HG02852 (cell line): ENCODE measurements around the gene TTC22.

ENCODE experiments used
- ATAC-seq: cut with Tn5 transposase; IDR thresholded peaks from one replicate; pipeline ENCODE4 v1.9.1; 2021; ENCODE audit warnings: mild to moderate bottlenecking, moderate library complexity; ENCODE audit not compliant: unreplicated experiment

Gene TTC22

DNA sequence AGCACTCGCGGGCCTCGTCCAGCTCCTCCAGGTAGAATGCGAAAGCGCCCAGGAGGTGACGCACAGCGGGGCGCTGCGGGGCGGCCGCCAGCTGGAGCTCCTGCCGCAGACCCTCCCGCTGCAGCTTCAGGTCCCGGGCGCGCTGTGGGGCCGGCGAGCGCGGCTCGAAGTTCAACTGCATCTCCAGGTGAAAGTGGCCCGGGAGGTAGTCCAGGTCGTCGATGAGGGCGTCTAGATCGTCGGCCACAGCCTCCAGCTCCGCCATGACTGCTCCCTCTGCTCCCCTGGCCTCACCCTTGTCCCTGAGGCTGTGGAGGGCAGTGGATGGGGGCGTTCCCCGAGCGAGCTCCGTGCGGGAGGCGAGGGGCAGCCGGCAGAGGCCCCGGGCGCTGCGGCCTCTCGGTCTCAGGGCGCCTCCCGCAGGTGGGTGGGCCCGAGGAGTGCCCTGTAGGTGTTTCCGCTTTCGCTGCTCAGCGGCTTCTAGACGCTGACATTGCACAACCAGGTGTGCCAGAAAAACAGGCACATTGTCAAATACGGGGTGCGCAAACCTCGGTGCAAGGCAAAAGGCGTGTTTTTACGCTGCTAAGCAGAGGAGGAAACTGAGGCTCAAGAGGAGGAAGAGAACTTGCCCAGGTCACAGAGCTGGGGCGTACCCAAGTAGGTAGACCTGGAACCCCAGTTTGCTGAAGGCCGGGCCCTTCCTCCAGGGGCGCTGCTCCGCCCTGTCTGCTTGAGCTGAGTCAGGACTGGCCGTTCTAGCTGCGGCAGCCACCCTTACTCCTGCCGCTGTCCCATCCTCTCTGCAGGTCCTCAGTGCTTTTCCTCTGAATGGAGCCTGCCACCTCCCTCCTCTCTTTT, at the start of gene TTC22:
Gene TTC22 (minus strand): TSS at position 425 of the 861 bp plus-strand sequence. CDS start 160 bp downstream, at position 265.
- ATAC-seq = peak; percentile 74

GRCh38 chr1:54850737-54851136, 49.6 kb upstream of the TTC22 start:
- ATAC-seq = no peak

DNA sequence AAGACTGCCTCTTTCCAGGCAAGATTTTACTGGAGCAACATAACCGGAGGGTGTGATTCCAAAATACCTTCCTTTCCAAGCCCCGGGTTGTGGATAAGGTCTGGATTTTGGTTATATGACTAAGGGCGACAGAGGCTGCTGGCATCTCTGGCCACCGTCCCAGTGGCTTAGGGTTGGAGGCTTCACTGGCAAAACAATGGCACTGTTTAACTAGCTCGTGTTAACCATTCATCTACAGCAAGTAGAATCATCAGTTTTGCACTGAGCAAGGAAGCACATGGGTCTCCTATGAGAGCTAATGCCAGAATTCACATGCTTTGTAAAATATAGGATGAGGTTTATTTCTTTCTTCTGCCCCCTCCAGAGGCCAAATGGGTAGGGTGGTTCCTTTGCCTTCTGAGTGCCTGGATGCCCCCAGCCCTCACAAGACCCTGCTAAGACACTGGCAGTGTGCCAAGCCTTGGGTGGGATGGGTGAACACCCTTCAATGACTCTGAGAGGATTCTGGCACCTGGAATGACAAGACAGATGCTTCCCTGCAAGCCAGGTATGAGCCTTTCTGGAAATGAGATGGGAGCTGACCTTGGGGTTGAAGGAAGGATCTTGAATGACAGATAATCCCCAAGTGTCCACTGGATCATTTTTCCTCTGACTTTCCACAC, 49.1 kb upstream of the TTC22 start:
- no peak for ATAC-seq

GRCh38 chr1:54849219-54850068, 48.3 kb upstream of the TTC22 start:
- no peak for ATAC-seq

DNA sequence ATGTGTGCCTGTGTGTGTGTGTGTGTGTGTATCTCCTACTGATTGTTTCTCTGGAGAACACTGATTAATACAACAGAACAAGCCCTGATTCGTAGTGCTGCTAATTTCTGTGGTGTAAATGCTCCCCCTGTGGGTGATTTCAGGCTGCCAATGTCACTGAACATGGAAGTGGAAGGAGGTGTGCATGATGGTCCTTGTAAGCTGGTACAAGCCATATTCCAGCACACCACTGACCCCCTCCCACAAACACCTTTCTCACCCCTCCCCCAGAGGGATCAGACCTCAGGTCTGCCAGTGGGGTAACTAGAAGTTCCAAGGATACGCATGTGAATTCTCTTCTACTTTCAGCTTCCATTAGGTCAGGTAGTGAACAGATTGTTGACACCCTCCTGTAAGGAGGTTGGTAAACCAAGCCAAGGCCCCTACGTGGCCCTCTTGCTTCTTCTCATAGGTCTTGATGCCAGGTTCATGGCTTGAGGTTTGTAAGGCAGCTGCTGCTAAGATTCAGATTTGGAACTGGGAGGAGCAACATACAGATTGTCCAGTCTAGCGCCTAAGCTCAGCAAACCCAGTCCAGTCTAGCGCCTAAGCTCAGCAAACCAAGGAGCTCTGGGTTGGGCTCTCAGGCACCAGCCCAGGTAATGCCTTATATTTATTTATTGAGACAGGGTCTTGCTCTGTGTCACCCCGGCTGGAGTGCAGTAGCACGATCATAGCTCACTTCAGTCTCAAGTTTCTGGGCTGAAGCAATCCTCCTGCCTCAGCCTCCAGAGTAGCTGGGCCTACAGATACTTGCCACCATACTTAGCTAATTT, 47.2 kb upstream of the TTC22 start:
- no peak for ATAC-seq

DNA sequence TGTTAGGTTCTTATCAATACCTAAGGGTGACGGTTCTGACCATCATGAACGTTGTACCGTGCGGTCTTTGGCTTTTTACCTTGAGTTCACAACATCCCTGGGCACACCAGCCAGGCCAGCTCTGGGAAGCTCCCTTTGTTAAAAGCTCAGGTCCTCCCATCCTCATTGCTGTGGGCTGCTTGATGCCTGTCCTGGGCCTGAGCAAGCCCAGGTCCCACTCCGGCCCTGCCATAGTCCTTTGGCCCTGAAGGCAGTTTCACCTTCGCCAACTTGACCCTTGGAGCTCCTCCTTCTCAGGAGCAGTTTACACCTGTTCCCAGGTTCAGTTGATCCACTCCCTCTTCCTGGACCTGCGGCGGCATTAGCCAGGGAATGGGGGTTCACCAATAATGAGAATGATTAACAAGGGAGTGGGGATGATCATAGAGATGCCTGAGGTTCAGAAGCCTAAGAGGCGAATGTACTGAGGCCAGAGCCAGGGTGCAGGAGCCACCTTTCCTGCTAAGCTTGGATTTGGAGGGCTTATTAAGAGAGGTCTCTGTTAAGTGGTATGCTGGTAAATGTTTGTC, 45.7 kb upstream of the TTC22 start:
- ATAC-seq = no peak

GRCh38 chr1:54846301-54846700, 45.2 kb upstream of the TTC22 start:
- ATAC-seq = no peak

DNA sequence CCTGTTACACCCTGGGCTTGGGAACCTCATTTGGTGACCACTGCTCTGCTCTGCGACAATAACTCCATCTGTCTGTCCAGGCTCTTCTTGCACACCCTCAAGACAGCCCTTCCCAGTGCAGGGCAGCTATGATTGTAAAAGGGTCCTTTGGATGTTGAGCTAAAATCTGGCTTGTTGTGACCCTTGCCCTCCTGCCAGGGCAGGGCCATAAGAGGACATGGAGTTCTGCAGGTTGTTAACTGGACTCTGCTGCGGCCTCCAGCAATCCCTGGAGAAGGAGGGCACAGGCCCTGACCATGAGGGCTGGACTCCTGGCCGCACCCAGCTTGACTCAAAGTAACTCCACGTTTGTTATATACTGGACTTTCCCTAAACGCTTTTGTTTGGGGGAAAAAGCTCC, 44.6 kb upstream of the TTC22 start:
- no peak for ATAC-seq

DNA sequence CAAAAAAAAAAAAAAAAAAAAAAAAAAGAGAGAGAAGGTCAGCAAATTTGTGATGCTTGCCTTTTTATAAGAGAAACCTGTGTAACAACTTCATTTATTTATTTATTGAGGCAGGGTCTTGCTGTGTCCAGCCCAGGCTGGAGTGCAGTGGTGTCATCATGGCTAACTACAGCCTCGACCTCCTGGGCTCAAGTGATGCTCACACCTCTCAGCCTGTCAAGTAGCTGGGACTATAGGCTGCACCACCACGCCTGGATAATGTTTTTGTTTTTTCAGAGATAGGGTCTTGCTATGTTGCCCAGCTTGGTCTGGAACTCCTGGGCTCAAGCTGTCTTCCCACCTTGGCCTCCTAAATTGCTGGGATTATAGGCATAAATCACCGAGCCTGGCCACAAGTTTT, 43.4 kb upstream of the TTC22 start:
- ATAC-seq = no peak

GRCh38 chr1:54843449-54843848, 42.3 kb upstream of the TTC22 start:
- ATAC-seq = no peak

- ATAC-seq = no peak
These were observed 41.8 kb upstream of the TTC22 start for GRCh38 chr1:54842963-54843362.

DNA sequence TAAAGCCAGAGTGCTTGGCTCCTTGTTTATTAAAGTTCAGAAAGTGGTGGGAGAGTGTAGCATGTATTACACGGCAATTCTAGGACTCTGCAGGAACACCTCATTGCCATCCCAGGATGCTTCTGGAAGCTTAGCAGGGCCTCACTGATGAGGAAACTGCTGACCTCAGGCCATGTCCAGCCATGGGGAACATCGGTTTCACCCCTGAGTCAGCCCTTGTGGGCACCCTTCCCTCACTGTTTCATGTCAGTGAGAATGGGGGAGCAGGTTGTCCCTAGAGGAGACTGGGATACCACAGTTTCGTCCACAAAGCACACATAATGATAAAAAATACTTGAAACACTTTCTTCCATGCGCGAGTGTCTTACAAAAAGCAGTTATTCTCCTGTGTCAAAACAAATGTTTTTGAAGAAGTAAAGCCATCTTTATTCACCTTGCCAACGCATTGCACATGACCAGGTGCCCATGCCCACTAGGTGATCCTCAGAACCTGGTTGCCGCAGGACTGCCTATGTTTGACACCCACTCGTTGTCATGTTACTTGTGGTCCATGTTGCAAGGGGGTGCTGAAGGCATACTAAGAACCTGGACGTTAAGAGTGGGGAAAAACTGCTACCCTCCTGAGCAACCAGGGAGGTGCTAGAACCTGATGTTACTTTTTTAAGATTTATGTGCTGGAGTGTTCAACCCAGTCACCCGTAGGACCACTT, 41.2 kb upstream of the TTC22 start:
- no peak for ATAC-seq

DNA sequence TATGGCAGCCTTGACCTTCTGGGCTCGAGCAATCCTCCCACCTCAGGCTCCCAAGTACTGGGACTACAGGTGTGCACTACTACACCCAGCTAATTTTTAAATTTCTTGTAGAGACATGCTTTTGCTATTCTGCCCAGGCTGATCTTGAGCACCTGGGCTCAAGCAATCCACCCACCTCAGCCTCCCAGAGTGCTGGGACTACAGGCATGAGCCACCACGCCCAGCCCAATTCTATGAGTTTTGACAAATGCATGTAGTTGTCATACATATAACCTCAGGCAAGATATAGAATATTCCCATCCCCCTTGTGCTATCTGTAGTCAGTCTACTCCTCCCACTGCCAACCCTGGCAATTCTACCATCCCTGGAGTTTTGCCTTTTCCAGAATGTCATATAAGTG, 38.7 kb upstream of the TTC22 start:
- ATAC-seq = no peak

DNA sequence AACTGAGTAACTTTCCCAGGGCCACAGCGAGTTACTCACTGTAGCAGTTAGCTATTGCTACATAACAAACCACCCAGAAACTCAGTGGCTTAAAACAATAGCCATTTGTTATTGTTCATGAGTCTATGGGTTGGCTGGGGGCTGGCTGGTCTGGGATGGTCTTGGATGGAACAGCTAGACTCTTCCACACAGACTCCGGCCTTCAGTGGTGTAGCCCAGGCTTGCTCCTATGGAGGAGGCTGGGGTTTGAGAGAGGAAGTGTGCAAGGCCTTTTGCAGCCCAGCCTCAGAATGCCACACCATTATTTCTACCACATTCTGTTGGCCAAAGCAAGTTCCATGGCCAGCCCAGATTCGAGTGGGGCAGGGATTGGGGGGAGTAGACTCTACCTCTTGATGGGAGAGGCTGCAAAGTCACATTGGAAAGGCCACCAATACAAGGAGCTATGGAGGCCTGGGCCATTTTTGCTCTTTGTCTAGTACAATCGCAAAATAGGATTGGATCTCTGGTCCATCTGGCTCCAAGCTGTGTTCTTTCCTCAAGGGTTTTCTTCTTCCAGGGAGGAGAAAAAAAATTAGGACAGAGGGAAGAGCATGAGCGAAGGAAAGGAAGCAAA, 37.5 kb upstream of the TTC22 start:
- ATAC-seq = no peak

GRCh38 chr1:54837002-54837853, 36.1 kb upstream of the TTC22 start:
- no peak for ATAC-seq

- no peak for ATAC-seq
These were observed 35.5 kb upstream of the TTC22 start for GRCh38 chr1:54836594-54836993.

- no peak for ATAC-seq
These were observed 34.8 kb upstream of the TTC22 start for GRCh38 chr1:54835970-54836369.
